ENCODE results near the gene RHEX.
"Not testable (repeated sequence)": the region's sequence is repeated elsewhere in the genome, so short reads cannot be mapped to it uniquely, and the experiment has no call there.

RHEX gene, protein sequence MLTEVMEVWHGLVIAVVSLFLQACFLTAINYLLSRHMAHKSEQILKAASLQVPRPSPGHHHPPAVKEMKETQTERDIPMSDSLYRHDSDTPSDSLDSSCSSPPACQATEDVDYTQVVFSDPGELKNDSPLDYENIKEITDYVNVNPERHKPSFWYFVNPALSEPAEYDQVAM

DNA sequence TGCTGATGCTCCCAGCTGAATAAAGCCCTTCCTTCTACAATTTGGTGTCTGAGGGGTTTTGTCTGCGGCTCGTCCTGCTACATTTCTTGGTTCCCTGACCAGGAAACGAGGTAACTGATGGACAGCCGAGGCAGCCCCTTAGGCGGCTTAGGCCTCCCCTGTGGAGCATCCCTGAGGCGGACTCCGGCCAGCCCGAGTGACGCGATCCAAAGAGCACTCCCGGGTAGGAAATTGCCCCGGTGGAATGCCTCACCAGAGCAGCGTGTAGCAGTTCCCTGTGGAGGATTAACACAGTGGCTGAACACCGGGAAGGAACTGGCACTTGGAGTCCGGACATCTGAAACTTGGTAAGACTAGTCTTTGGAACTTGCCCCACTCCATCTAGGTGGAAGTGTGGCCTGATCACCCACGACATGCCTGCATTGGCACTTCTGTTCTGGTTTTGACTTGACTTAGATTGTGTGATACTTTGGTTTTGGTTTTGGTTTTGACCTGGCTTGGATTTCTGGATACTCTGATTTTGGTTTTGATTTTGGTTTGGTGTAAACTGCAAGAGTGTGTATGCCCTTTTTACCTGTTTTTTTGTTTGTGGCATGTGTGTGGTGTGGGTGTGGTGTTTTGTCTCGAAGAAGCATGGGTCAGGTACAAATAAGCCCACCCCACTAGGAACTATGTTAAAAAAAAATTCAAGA is at the start of gene RHEX:
RHEX (plus strand) TSS at position 255 of the 692 bp plus-strand sequence. CDS start 44,656 bp downstream, outside the sequence.
- DNase-seq = not testable (repeated sequence)

DNA sequence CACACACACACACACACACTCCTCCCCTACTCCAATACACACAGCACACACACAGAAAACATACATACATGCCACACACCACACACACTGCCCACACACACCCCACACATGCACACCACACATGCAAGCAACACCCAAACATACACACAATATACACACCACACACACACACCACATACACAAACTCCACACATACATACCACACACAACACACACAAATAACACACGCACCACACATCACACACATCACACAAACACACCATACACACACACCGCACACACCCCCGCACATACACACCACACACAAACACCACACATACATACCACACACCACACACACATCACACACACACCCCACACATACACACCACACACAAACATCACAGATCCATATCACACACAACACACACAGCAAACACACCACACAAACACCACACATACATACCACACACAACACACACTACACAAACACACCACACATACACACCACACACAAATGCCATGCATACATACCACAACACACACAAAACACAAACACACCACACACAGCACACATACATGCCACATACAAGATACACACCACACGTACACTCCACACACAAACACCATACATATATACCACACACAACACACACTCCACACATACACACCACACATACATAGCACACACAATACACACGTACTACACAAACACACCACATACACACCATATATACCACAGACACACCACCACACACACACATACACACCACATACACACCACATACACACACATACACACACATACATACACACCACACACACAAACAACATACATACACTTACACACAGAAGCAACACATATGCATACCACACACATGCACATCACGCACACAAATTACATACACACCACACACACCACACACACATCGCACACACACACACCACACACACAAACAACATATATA is 48.8 kb upstream of the RHEX start:
- DNase-seq = no peak

DNA sequence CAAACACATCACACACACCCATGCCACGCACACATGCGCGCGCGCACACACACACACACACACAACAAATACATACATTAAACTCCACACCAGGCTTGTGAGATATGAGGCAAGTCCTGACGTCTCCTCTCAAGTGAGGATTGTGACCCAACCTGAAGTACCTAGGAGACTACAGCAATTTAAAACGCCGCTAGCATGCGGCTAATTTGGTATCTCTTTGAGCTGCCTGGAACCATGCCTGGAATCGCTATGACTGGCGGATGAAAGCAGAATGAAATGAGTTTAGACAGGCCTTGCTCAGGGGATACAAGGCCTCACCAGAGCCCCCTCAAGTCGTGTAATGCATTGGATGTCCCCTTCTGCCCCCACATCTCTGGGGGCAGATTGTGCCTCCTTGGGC is 48.1 kb upstream of the RHEX start:
- DNase-seq = no peak

DNA sequence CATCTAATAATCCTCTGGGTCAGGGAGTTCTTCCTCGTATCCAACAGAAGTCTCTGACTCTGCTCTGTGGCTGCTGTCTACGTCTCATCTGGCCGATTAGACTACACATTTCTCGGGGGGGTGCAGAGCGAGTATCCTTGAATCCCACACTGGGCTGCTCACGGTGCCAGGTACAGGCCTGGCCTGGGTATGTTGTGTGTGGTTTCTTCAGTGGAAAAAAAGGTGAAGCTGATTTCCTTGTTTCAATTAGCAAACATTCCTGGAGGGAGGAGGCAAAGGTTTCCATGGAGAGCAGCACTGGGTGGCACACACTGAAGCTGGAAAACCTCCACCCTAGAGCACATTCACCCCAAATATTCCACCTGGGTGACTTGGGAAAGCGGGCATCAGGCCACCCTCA is 47.7 kb upstream of the RHEX start:
- DNase-seq = no peak

DNA sequence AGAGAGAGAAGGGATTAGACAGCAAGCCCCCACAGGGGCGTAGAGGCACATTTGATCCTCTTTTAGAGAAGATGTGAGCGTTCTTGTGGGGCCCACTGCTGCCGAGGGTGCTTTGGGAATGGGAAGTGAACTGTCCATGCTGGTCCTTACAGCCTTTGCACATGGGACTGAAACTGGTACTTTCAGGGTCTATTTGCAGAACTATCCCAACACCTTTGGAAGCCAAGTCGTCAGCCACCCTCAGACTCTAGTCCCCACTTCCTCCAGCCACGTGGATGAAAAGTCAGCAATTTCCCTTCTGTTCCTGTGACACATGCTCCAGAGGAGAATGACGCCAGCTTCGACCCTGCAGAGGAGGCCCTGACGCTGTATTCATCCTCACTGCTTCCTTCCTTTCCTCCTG is 47.2 kb upstream of the RHEX start:
- no peak for DNase-seq

DNA sequence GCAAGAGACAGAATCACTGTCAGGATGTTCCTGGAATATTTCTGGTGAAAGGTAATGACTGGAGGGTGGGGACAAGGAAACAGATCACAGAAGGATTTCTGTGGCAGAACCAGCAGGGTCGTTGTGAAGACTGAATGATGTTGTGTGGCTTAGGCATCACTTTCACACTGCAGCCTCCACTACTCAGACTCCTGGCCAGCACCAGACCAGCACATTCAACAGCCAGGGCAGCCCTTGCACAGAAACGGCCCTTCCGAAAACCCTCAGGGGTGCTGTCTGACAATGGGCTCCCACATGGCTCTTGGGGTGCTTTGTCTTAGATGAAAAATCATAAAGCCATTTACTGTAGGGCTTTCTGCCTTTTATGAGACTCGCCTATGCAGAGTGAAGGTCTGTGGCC is 46.0 kb upstream of the RHEX start:
- no peak for DNase-seq

DNA sequence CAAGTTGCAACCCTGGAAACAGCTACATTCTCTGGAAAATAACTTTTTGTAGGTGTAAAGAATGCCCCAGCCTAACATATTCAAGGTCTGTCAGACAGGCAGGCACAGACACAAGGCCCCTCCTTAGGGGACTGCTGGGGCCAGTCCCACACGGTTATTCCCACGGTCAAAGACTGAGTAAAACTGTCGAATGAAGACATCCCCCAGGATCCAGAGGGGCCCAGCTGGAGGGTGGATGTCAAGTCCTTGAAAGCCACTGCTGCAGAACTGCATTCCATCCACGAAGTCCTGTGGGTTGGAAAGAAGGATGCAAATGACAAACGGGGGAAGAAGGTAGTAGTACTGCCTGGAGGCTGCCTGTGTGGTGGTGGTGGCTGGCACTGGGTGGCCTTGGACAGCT is 42.9 kb upstream of the RHEX start:
- DNase-seq = no peak

DNA sequence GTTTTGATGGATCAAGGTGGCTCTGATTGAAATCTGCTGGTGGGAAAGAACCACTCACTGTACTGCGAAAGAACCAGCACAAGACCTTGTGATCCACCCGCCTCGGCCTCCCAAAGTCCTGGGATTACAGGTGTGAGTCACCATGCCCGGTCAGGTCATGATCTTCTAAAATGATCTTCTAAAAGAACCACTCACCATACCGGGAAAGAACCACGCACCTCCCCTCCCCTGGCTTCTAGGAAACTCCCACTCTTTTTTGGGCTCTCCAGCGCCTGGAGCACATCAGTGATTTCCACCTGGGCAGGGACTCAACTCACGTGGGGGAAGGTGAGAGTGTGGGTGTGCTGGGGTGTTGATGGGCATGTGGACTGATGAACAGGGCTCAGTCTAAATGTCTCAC is 41.9 kb upstream of the RHEX start:
- no peak for DNase-seq

DNA sequence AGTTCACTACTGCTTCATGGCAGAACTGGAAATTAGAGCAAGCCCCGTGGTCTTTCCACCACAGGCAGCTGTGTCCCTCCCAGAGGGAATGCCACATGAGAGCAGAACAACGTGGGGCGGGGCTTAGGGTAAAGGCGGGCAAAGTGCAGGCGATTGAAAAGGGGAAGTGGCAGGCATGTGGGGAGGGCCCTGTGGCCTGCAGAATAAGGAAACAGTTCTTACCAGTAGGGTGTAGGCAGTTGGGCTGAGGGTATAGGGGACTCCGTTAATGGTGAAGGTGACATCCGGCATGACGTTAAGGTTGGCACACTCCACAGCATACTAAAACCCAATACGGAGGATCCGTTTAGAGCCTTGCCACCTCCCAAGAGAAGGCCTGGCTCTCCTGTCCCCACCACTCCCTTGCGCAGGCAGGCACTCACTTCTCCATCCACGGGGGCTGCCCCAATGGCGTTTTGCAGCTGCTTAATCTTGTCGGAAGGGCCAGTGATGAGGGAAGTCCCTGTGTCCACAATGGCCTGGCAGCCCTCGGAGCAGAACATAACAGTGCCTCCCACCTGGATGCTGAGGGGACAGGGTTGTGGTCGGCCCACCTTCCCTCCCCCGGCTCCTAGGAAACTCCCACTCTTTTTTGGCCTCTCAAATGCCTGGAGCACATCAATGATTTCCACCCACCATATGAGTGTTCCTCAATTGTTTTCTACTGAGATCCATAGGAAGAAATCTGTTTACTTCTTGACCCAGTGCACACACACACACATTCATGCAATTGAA is 40.7 kb upstream of the RHEX start:
- peak; percentile 49 for DNase-seq

DNA sequence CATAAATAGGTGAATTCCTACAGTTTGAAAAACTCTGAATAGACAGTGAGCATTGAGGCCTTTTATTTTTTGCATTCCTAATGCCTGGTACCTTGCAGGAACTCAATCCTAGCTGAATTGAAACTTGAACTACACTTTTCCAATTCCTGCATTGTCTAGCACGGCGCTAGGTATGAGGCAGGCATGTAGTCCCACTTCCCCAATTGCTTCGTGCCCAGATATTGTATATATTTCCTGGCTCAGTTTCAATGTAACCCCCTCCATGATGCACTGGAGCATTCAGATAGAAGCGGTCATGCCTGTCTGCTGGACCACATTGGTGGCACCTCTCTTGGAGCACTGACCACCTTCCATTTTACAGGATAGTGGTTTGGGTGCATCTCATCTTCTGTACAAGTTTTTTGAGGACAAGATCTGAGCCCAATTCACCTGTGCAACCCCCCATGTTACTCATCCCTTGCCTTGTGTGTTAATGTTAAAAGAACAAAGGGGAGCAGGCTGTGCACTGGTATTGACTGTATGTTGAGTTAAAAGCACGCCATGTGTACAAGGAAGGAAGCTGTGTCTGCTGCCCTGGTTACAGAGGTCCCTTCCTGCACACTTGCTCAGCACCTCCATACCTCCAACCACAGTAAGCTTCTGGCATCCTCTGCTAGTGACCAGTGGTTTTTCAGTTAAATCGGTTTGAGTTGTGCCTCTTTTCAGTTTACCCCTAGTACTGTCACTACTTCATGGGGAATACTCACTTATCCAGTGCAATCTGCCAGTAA is 39.8 kb upstream of the RHEX start:
- DNase-seq = no peak

DNA sequence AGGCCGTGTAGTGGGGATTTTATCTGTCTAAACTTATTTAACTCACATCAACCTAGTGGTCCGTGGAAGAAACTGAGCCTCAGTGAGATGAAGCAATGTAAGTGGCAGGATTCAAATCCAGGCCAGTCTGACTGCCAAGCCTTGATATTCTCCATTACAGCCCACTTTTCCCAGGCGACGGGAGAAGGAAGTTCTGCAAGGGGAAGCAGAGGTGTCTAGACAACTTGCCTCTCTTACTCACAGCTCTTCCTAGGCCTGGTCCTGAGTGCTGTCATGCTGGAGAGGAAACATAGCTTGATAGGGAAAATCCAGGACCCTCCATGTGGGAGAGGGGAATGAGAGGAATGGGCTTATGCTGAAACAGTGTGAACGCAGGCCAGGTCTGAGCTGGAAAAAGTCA is 38.4 kb upstream of the RHEX start:
- DNase-seq = no peak

DNA sequence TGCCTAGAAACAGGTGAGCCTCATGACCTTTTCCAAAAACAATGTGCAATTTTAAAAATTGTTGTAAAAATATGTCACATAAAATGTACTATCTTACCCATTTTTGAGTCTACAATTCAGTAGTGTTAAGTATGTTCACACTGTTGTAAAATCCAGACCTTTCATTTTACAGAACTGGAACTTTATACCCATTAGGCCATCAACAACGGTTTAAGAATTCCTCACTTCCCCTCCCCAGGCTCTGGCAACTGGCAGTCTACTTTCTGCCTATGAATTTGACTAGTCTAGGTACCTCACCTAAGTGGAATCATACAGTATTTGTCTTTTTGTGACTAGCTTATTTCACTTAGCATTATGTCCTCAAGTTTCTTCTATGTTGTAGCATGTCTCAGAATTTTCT is 37.9 kb upstream of the RHEX start:
- no peak for DNase-seq

DNA sequence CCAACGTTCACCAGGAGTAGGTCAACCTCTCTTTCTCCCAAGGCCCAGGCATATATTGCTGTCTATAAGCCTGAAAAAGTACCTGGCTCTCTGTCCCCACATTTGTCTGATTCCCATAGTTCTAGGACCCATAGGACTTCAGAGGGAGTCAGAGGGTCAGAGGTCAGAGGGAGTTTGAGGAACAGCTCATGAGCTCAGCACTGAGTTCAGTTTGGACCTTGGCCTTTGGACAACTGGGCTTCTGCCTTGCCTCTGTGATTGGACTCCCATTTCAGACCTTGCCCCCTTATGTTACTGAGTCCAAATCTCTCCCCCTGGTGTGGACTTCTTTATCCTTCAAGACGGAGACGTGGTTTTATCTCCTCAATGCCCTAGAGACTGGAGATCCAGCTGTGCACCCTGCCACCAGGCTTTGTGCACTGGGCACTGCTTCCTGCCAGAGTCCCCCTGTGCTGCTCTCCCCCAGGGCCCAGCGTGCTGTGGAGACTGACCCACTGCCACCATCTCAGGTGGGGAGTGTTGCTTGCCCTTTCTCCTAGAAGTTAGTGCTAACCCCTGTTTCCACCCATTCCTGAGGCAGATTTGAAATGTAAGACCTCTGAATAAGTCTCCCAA is 32.5 kb upstream of the RHEX start:
- no peak for DNase-seq

DNA sequence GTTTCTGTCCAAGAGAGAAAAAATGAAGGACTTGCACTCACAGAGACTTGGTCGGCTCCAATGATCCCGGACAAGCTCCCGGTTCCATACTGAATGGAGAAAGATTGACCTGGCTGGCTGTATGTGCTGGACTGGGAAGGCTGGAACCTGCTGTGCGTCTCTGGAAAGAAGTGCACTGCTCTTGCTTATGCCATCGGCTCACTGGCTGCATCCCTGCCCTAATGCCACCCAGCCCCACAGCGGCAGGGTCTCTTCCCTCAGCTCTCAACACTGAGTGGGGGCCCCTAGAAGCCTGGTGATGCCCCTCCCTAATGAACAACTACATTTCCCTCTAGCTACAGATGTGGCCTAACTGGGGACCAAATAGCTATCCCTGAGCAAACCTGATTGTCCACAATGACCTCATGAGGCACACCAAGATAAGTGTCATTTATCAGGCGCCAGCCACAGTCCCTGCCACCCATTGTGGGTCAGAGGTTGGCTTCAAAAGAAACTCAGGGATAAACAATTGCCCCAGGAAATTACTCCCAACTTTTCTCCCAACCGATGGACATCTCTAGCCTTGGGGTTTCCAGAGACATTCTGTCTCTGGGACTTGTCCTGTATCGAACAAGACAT is 31.9 kb upstream of the RHEX start:
- no peak for DNase-seq

DNA sequence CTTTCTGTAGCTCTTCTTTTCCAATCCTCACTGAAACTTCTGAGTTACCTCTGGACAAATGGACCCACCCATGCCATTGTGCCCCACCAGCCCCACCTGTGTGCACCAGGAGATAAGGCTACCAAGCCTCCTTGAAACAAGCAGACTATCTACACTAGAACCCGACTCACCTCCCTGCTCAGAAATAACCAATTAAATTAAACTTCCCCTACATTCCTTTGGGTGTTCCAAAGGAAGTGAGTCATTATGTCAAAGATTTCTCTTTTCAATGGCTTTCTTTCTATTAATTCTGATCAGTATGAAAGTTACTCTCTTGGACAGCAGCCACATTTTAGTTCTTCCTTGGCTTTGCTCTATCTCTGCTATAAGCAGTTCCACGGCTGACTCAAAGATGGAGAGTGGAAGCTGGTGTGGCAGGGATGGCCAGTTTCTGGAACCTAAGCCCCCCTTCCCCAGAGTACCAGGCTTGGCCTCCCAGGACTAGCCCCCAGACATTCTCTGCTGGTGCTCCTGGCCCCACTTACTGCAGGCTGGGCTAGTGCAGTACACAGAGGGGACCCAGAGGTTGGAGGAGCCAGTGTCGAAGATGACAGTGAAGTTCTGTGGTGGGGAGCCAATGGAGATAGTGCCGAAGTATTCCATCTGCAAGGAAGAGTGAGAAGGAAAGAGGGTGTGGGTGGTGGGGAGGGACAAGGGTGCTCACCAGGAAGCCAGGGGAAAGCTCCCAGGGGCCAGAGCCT is 31.2 kb upstream of the RHEX start:
- DNase-seq = no peak

DNA sequence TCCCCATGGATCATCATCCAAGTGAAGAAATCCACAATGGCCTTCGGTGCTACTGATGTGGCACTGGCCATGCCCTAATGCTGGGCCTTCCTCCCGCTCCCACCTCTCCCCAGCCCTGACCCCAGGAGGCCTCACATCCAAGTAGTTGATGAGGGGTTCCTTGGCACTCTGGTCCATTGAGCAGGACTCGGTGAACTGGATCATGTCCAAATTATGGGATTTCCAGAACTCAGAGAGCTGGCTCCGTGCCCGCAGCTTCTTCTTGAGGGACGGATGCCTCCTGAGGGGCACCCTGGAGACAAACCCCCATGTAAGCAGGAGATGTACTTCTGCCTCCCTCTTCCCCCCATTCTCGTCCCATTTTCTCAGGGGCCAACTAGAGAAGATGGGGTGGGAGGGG is 30.2 kb upstream of the RHEX start:
- DNase-seq = no peak

DNA sequence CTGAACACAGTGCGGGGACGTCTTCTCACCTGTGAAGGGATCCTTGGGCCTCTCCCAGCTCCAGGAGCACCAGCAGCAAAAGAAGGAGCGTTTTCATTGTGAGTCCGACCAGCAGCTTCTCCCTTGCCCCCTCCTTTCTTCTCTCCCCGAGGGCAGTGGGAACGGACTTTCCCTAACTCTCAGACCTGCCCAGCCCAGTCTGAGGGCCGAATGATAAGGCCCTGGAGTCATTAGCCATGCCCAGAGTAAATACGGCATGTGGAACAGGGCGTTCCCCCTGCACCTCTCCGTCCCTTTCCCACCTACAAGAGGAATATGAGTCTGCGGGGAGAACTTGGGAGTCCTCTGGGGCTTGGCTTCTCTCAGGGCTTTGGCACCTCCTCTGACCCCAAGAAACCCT is 29.3 kb upstream of the RHEX start, which contains the start of gene CTSE:
CTSE (minus strand) TSS at position 201 of the 400 bp plus-strand sequence; CDS start at position 97, 104 bp downstream.
- no peak for DNase-seq

DNA sequence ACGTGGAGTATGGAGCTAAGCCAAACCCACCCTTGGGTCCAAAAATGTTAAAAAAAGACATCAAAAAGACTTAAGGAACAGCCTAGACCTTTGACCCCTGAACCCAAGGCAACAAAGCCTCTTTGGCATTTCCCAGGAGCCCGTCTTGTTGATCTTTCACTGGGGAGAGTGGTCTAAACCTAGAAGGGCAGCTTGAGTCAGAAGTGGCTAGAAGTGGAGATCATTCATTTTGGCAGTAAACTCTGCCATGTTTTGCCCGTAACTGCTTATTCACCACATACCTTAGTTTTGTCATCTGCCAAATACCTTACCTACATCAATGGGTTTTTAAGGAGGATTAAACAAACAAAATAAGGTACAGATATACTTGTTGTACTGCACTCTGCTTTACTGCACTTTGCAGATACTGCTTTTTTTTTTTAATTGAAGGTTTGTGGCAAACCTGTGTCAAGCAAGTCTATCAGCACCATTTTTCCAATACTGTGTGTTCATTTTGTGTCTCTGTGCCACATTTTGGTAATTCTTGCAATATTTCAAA is 27.6 kb upstream of the RHEX start:
- DNase-seq = no peak

DNA sequence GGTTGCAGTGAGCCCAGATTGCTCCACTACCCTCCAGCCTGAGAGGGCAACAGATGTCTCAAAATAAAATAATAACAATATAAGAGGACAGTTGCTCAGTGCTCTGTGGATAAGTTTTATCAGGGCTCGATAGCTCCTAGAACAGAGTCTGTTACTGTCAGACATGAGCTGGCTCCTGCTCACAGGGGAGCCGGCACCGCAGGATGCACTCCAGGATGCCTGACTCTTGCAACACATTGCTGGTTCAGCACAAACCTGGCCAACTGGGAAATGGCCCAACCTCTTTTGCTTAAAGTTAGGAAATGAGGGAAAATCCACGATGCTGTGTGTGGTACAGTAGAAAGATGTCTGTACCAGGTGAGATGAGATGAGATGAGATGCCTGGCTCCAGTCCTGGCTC is 23.5 kb upstream of the RHEX start:
- no peak for DNase-seq

DNA sequence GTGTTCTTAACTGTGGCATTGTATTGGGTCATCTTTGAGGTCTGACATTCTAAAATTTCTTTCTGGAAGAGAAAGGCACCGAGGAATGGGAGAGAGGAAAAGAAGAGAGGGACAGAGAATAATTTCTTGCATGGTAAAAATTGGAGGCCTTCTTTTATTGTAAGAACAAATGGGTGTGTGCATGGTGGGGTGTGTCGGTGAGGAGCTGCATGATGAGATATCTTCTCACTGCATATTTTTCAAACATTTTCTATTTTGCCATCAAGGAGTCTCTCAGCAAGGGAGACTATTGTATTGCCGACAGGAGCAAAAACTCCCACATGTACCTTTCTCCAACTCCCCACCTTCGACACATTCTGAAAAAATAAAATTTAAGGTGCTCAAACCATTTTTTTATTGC is 22.8 kb upstream of the RHEX start:
- DNase-seq = no peak
